HG02981 (cell line): ENCODE data around the gene CYTH3.
"Not testable (repeated sequence)": the region's sequence is repeated elsewhere in the genome, so short reads cannot be mapped to it uniquely, and the experiment has no call there.

Experiments
- ATAC-seq: cut with Tn5 transposase; IDR thresholded peaks from one replicate; pipeline ENCODE4 v1.9.1; 2021; ENCODE audit warnings: mild to moderate bottlenecking, moderate library complexity; ENCODE audit not compliant: unreplicated experiment

CYTH3 gene, protein sequence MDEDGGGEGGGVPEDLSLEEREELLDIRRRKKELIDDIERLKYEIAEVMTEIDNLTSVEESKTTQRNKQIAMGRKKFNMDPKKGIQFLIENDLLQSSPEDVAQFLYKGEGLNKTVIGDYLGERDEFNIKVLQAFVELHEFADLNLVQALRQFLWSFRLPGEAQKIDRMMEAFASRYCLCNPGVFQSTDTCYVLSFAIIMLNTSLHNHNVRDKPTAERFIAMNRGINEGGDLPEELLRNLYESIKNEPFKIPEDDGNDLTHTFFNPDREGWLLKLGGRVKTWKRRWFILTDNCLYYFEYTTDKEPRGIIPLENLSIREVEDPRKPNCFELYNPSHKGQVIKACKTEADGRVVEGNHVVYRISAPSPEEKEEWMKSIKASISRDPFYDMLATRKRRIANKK

DNA sequence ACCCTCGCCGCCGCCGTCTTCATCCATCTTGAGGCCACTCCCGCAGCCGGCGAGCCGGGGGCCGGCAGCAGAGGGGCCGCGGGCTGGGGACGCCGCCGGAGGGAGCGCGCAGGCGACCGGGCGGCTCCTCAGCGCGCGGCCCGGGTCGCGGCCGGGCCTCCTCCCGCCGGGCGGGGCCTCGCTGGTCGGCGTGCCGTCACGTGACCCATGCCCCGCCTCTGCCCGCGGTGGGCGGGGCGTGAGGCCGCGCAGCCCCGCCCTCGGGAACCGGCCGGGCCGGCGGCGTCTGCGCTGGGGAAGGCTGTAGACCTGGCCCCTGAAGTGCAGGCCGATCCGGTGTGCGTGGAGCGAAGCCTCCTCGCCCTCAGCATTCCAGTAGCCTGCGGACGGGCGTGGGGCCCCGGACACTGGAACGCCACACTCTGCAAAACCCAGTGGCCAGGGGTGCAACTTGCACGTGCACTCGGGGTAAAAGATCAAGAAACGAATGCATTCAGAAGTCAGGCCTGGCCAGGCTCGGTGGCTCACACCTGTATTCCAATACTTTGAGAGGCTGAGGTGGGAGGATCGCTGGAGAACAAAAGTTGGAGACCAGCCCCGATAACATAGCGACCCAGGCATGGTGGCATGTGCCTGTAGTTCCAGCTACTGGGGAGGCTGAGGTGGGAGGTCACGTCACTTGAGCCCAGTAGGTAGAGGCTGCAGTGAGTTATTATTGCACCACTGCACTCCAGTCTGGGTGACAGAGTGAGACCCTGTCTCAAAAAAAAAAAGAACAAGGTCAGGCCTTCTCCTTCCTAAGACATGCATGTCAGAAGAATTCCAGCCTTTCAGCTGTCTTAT, at the start of gene CYTH3:
Gene CYTH3 (minus strand): TSS at position 144 of the 843 bp plus-strand sequence. CDS start 117 bp downstream, at position 27.
- peak; percentile 89 for ATAC-seq

DNA sequence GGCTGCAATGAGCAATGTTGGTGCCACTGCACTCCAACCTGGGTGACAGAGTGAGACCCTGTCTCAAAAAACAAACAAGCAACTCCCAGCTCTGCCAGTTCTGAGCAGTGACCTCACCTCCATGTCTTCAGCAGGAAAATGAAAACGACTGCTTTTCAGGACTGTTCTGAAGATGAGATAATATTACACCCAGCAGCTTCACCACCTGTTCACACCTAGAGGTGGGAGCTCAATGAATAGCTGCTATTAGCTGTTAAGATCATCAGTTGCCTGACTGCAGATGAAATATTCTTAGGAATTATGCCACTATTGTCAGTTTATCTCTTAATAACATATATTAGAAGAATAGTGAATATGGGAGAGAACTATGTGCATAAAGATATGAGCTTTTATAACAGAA, 48.4 kb upstream of the CYTH3 start:
- ATAC-seq: no peak

DNA sequence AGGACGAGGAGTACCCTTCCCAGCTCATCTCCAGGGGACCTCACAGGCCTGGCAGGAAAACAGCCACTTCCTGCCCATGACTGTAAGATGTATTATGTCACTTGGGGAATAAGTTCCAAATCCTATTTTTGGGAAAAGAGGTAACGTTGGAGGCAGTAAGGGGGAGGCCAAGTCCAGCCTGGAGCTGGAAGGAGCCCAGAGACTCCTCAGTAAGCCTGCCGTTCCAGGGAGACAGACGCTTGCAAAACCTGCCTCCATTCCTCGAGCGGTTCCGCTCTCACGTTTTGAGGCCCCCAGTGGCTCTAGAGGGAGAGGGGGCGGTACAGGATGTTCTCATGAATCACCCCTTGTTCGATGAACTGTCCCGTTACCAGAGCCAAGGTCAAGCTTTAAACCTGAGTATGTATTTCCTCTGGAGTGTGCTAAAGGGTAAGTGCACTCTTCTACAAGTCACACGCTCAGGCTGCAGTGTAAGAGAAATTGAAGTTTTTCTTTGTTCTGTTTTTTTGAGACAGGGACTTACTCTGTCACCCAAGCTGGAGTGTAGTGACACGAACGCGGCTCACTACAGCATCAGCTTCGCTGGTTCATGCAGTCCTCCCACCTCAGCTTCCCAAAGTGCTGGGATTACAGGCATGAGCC, 45.5 kb upstream of the CYTH3 start:
- ATAC-seq: no peak

DNA sequence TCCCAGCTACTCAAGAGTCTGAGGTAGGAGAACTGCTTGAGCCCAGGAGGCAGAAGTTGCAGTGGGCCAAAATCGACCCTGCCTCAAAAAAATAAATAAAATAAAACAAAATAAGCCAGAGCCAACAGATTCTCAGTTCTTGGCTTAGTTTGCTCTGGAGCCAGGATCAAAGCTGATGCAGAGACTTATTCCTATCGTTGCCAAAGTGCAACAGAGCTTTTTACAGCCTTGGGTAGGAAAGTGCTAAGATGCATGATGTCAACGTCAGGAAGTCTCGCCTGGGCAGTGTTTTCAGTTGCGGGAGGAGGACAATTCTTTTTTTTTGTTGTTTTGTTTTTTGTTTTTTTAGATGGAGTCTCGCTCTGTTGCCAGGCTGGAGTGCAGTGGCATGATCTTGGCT, 43.8 kb upstream of the CYTH3 start:
- no peak for ATAC-seq

DNA sequence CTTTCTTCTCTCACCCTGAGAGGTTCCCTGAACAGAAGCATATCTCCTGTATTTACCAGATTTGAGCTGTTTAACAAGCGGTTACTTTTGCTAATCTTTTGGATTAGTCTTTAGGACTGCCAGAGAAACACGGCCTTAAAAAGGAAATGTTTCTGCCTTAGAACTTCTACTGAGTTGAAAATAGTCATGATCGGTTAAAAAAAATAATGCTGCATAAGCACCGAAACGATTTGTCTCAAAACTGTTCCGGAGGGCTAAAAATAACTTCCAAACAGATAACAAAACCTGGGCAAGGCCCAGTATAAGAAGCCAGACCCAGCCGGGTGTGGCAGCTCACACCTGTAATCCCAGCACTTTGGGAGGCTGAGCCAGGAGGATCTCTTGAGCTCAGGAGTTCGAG, 43.3 kb upstream of the CYTH3 start:
- no peak for ATAC-seq

DNA sequence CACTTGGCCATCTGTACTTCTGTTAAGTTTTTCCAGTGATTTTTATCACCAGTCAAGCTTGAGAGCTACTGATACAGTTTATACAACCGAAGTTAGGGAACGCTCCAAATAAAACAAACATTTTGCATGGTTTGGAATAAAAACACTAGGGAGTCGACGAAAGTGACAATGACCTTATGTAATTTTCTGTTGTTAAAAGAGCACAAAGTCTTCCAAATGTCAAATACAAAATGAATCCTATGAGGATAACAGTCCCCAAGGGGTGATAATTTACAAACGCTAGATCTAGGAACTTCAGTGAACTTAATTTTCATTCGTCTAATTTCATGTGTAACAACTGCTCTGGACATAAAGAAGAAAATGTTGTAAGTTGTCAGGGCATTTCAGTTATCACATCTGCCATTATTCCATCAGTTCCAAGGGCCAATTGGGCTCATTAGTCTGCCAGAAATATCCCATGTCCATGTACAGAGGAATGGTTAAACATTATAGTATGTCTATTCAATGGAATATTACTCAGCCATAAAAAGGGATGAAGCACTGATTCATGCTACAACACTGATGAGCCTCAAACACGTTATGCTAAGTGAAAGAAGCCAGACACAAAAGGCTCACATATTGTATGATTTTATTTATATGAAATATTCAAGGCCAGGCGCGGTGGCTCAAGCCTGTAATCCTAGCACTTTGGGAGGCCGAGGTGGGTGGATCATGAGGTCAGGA, 38.0 kb upstream of the CYTH3 start:
- ATAC-seq: no peak

DNA sequence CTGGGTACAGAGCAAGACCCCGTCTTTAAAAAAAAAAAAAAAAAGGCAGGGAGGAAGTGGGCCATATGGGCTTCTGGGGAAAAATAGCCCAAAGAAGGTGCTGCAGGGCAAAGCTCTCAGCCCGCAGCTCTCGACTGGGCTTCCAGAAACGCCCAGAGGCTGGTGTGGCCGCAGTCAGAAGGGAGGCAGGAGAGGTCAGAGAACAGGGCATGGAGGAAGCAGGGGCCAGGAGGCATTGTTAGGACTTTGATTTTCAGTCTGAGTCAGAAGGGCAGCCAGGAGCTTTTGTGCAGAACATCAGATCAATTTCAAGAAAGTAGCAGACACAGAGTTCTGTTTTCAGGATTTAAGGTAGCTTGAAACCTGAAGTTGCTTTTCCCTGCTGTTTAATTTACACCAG, 35.3 kb upstream of the CYTH3 start:
- ATAC-seq: no peak

DNA sequence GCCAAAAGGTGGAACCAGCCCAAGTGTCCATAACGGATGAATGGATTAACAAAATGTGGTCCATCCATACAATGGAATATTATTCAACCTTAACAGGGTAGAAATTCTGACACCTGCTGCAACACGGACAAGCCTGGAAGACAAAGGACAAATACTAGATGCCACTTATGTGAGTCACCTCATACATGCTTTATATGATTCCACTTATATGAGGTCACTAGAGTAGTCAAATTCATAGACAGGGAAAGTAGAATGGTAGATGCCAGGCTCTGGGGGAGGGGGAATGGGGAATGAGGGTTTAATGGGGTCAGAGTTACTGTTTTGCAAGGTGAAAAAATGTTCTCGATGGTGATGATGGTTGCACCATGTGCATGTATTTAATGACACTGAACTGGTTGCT, 34.0 kb upstream of the CYTH3 start:
- ATAC-seq: no peak

DNA sequence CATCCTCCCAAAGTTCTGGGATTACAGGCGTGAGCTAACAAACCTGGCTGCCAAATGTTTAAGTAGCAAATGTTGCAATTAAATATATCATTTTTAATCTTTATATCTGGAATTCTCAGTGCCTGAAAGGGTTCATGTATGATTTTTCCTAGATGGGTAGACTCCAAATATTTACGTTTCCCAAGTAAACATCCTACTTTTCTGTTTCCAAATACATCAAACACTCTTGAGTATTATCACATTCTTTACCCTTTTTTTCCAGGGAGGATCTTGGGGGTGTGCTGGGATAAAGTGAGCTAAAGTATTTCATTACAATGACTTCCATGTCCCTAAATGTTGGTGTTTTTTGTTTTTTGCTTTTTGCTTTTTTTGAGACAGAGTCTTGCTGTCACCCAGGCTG, 32.9 kb upstream of the CYTH3 start:
- no peak for ATAC-seq

DNA sequence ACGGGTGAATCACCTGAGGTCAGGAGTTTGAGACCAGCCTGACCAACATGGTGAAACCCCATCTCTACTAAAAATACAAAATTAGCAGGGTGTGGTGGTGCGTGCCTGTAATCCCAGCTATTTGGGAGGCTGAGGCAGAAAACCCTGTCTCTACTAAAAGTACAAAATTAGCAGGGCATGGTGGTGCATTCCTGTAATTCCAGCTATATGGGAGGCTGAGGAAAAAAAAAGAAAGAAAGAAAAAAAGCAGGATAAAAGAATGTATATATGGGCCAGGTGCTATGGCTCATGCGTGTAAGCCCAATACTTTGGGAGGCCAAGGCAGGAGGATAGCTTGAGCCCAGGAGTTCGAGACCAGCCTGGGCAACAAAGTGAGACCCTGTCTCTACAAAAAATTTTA, 29.0 kb upstream of the CYTH3 start:
- ATAC-seq: not testable (repeated sequence)

DNA sequence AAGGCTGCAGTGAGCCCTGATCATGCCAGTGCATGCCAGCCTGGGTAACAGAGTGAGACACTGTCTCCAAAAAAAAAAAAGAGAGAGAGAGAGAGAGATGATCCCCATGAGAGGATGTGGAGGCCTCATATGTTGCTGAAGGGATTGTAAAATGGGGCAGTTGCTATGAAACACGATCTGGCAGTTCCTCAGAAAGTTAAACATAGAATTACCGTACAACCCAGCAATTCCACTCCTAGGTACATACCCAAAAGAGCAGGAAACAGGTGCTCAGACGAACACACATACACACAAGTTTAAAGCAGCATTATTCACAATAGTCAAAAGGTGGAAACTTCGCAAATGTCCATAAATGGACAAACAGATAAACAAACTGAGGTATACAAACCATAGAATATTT, 27.4 kb upstream of the CYTH3 start:
- no peak for ATAC-seq

DNA sequence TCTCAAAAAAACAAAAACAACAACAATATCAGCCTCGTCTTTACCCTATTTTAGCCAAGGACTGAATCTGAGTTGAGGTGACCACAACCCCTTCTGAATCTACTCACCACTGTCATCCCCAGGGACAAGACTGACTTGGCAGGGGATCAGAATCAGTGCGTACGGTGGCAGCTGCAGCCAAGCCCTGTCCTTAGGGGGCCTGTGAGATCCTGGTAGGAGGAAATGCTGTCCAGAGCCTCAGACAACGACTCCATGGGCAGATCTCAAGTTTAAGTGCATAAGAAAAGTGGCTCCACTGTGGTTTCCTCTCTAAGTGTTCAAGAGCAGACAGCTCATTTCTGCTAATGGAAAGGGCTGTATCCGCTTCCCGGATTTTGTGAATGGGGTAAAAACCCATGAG, 22.4 kb upstream of the CYTH3 start:
- ATAC-seq: no peak

DNA sequence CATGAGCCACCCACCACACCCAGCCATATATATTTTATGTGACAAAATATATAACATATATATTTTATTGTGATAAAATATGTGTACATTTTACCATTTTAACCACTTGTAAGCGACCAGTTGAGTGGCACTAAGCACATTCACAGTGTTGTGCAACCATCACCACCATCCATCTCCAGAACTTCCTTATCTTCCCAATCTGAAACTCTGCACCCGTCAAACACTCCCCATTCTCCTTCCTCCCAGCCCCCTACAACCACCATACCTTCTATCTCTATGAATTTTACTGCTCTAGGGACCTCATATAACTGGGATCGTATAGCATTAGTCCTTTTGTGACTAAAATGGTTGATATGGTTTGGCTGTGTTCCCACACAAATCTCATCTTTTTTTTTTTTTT, 20.8 kb upstream of the CYTH3 start:
- ATAC-seq: no peak

DNA sequence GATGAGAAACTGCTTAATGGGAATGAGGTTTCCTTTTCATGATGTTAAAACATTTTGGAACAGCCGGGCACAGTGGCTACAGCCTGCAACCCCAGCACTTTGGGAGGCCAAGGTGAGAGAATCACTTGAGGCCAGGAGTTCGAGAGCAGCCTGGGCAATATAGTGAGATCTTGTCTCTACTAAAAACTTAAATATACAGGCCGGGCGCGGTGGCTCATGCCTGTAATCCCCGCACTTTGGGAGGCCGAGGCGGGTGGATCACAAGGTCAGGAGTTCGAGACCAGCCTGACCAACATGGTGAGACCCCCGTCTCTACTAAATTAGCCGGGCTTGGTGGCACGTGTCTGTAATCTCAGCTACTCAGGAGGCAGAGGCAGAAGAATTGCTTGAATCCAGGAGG, 19.5 kb upstream of the CYTH3 start:
- not testable (repeated sequence) for ATAC-seq

DNA sequence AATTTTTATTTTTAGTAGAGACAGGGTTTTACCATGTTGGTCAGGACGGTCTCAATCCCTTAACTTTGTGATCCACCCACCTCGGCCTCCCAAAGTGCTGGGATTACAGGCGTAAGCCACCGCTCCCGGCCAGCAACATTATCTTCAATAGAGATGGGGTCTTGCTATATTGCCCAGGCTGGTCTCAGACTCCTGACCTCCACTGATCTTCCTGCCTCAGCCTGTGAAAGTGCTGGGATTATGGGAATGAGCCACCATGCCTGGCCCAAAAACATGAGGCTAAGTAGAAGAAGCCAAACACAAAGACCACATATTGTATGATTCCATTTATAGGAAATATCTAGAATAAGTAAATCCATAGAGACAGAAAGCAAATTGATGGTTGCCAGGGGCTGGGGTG, 19.1 kb upstream of the CYTH3 start:
- no peak for ATAC-seq

DNA sequence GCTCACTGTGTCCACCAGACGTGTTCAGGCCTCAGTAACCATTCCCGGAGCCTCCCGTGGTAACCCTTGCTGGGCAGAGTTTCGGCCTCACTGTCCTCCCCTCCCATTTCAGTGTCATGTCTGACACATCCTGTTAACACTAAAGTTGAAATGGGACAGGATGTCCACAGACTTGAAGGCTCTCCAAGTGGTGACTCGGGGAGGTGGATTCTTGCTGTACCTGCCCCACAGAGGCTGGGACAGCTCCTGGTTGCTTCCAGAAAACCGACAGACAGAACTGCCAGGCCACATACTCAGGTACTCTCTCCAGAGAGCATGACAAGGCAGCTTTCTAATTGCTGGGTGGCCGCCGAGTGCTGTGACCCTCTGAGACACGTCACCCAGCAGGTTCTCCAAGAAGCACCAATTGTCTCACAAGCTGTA, 17.9 kb upstream of the CYTH3 start:
- no peak for ATAC-seq

DNA sequence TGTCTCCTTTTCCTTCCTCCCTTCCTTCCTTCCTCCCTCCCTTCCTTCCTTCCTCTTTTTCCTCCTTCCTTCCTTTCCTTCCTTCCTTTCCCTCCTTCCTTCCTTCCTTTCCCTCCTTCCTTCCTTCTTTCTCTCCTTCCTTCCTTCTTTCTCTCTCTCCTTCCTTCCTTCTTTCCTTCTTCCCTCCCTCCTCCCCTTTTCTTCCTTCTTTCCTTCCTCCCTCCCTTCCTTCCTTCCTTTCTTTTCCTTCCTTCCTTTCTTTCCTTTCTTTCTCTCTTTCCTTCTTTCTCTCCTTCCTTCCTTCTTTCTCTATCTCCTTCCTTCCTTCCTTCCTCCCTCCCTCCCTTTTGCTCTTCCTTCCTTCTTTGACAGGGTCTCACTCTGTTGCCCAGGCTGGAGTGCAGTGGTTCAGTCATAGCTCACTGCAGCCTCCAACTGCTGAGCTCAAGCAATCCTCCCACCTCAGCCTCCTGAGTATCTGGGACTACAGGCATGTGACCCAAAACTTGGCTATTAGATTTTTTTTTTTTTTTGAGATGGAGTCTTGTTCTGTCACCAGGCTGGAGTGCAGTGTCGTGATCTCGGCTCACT, 15.9 kb upstream of the CYTH3 start:
- ATAC-seq: no peak

DNA sequence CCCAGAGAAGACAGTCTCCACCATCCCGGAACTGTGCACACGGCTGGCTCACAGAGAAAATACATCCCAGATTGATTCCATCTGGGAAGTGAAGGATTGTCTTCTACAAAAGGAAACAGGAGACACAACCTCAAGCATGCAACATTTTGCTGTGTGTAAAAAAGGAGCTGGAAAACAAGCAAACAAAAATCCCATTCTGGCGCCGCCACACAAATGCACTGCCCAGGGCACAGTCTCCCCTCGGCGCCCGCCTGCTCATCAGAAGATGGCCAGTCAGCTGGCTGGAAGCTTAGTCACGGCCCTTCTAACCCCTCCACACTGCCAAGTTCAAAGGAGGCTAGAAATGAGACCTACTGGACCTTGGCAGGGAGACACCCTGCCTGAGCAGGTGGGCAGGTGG, 14.1 kb upstream of the CYTH3 start:
- ATAC-seq: no peak

DNA sequence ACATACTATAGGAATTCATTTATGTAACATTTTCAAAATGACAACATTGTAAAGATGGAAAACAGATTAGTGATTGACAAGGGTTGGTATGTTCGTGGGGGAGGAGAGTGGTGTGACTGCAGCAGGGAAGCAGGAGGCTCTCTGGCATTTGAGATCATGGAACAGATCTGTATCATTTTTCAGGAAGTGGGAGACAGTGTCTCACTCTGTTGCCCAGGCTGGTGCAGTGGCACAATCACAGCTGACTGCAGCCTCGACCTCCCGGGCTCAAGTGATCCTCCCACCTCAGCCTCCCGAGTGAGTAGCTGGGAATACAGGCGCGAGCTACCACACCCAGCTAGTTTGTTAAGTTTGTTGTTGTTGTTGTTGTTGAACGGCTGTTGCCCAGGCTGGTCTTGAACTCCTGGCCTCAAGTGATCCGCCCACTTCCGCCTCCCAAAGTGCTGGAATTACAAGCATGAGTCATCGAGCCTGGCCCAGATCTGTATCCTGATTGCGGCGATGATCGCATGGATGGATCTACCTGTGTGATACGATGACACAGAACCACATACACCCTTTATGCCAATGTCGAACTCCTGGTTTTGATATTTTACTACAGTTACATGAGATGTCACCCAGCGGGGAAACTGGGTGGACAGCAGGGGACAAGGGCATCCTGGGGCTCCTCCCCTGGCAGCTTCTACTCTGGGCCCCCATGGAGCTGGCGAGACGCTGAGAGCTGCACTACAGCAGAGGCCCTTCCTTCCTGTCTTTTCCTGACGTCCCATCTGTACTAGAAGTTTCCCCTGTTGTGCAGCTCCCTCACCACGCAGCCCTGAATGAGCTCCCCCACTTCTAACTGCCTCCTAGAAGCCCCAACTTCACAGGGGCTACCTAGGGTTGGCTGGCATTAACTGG, 12.3 kb upstream of the CYTH3 start:
- ATAC-seq: no peak

DNA sequence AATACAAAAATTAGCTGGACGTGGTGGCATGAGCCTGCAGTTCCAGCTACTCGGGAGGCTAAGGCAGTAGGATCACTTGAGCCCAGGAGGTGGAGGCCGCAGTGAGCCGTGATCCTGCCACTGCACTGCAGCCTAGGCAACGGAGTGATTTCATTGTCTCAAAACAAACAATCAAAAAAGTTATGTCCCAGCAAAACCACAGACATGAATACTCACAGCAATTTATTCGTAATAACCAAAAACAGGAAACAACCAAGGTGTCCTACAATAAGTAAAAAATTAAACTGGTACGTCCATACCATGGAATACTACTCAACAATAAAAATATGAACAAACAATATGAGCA, 11.6 kb upstream of the CYTH3 start:
- no peak for ATAC-seq
